ENCODE results near the gene SMG6. TPM values are rescaled to one million over a fixed set of nuclear protein-coding genes. Genes with fewer than 3 reads are reported as not detected.

Gene SMG6
- total and polyA plus RNA-seq, 8 donors = 8.4 to 19.8 (median 12.1) TPM

Small RNA genes within 50 kb of the gene (microRNA-seq; reads per million reads assigned to microRNA genes)
- gene MIR132 (610 to 926 reads per million in 2 donors), gene MIR212 (32.4 to 36.8 reads per million in 2 donors)

Other genes with a start within 250 kb of the SMG6 start
- gene HIC1, start 248.7 kb downstream of the SMG6 start, total RNA-seq = 10 to 100 TPM in 2 of 6 donors, 1 to 10 TPM in 4; 1.0 to 15.8 (median 3.8) TPM
- 1 to 10 TPM; 1.8 to 3.7 TPM for gene HIC1, start 248.7 kb downstream of the SMG6 start, polyA plus RNA-seq
- 1 to 10 TPM; 5.1 to 9.9 (median 5.3) TPM for gene SRR, start 165 bp upstream of the SMG6 start, total RNA-seq
- 1 to 10 TPM; 2.0 to 3.8 TPM for gene SRR, start 165 bp upstream of the SMG6 start, polyA plus RNA-seq
- 10 to 100 TPM in 4 of 6 donors, 1 to 10 TPM in 2; 8.3 to 17.3 (median 13.6) TPM for gene TSR1, start 32.7 kb upstream of the SMG6 start, total RNA-seq
- gene TSR1, start 32.7 kb upstream of the SMG6 start, polyA plus RNA-seq = 10 to 100 TPM; 10.7 to 10.8 TPM
- gene SGSM2, start 33.7 kb upstream of the SMG6 start, total RNA-seq = 10 to 100 TPM; 17.6 to 34.6 (median 24.5) TPM
- 100 to 1,000 TPM; 152 to 153 TPM for gene SGSM2, start 33.7 kb upstream of the SMG6 start, polyA plus RNA-seq
- gene MNT, start 97.3 kb upstream of the SMG6 start, total RNA-seq = 10 to 100 TPM in 4 of 6 donors, 1 to 10 TPM in 2; 8.7 to 15.8 (median 10.3) TPM
- gene MNT, start 97.3 kb upstream of the SMG6 start, polyA plus RNA-seq = 10 to 100 TPM in 1 of 2 donors, 1 to 10 TPM in 1; 9.6 to 15.3 TPM
- gene METTL16, start 208.1 kb upstream of the SMG6 start, total RNA-seq = 10 to 100 TPM in 5 of 6 donors, 1 to 10 TPM in 1; 9.2 to 16.5 (median 13.1) TPM
- gene METTL16, start 208.1 kb upstream of the SMG6 start, polyA plus RNA-seq = 10 to 100 TPM; 15.5 to 19.6 TPM